Sciatic nerve (tissue), 2 donors: ENCODE data around the gene ARHGAP42. TPM values are rescaled to one million over a fixed set of nuclear protein-coding genes. Genes with fewer than 3 reads are reported as not detected.

Experiments used
- ATAC-seq: fragments of 200-7000 bp; cut with Tn5 transposase; one replicate; pipeline ENCODE4 v1.9.1; 2020; ENCODE audit warnings: mild to moderate bottlenecking, moderate library complexity
- DNase-seq: peaks from one replicate; pipeline ENCODE4 v3.0.0-alpha.2; 2020; ENCODE audit warnings: low spot score
- intact Hi-C: fragments of 100-400 bp; cut with DNase I; formaldehyde crosslinking; loops from one replicate; pipeline ENCODE4 v1.14.2; 2022
- total RNA-seq: library from RNA; stranded (reverse); fragmentation: NEBNext Ultra II Directional; extraction: Animal tissue kit (Norgen Biotek cat#: 25700); gene quantifications from one replicate; pipeline ENCODE4 v1.2.1, GENCODE V29; 2021
- donor health status: DM: no; HTN: no; CAD: no.
- donor health status: DM: no; HTN: no; CAD: no.

The ARHGAP42 gene
- total RNA-seq, 1 donor from 2014 or later, result 120 TPM

GRCh38 chr11:100777736-100778135 lies 90.6 kb downstream of the ARHGAP42 start:
- no peak for DNase-seq
- no peak for ATAC-seq
- intact Hi-C loops, result no loop called here

GRCh38 chr11:100778166-100778785 lies 91.2 kb downstream of the ARHGAP42 start:
- DNase-seq (no peak), ATAC-seq (no peak)
- intact Hi-C loops, result no loop called here

- ATAC-seq (no peak), DNase-seq (no peak)
- intact Hi-C loops, result no loop called here
Observed at GRCh38 chr11:100780470-100780869, 93.4 kb downstream of the ARHGAP42 start.

- no peak for DNase-seq
- ATAC-seq, result peak; percentile 87
- intact Hi-C loops, result no loop called here
Observed at GRCh38 chr11:100785148-100785983, 98.3 kb downstream of the ARHGAP42 start.

- no peak for DNase-seq
- intact Hi-C loops, result no loop called here
- ATAC-seq, result no peak
Observed at GRCh38 chr11:100788561-100789295, 101.6 kb downstream of the ARHGAP42 start.

- intact Hi-C loops, result no loop called here
- ATAC-seq (peak; percentile 47), DNase-seq (no peak)
Observed at GRCh38 chr11:100789500-100789899, 102.4 kb downstream of the ARHGAP42 start.

GRCh38 chr11:100790073-100790472 lies 103.0 kb downstream of the ARHGAP42 start:
- ATAC-seq, result no peak
- no peak for DNase-seq
- intact Hi-C loops, result no loop called here

- ATAC-seq (no peak), DNase-seq (no peak)
- intact Hi-C loops, result no loop called here
Observed at GRCh38 chr11:100791103-100791502, 104.0 kb downstream of the ARHGAP42 start.

- intact Hi-C loops, result no loop called here
- ATAC-seq (peak; percentile 61), DNase-seq (no peak)
Observed at GRCh38 chr11:100791860-100792259, 104.8 kb downstream of the ARHGAP42 start.

GRCh38 chr11:100793525-100793924 lies 106.4 kb downstream of the ARHGAP42 start:
- DNase-seq (no peak), ATAC-seq (no peak)
- intact Hi-C loops, result no loop called here

- ATAC-seq (no peak), DNase-seq (no peak)
- intact Hi-C loops, result no loop called here
Observed at GRCh38 chr11:100794446-100794845, 107.4 kb downstream of the ARHGAP42 start.

- ATAC-seq (no peak), DNase-seq (no peak)
- intact Hi-C loops, result no loop called here
Observed at GRCh38 chr11:100799445-100799844, 112.4 kb downstream of the ARHGAP42 start.

GRCh38 chr11:100800202-100800601 lies 113.1 kb downstream of the ARHGAP42 start:
- DNase-seq (no peak), ATAC-seq (peak; percentile 66)
- intact Hi-C loops, result no loop called here

GRCh38 chr11:100801225-100801999 lies 114.3 kb downstream of the ARHGAP42 start:
- ATAC-seq (no peak), DNase-seq (no peak)
- intact Hi-C loops, result no loop called here

- DNase-seq (no peak), ATAC-seq (no peak)
- intact Hi-C loops, result no loop called here
Observed at GRCh38 chr11:100805506-100806199, 118.6 kb downstream of the ARHGAP42 start.

GRCh38 chr11:100806296-100806695 lies 119.2 kb downstream of the ARHGAP42 start:
- ATAC-seq, result no peak

GRCh38 chr11:100808904-100809491 lies 121.9 kb downstream of the ARHGAP42 start:
- intact Hi-C loops, result no loop called here
- ATAC-seq (peak; percentile 29), DNase-seq (no peak)

More at GRCh38 chr11:100806296-100806695, 119.2 kb downstream of the ARHGAP42 start:
- no peak for DNase-seq
- intact Hi-C loops, result no loop called here

- intact Hi-C loops, result no loop called here
- ATAC-seq (no peak), DNase-seq (no peak)
Observed at GRCh38 chr11:100810146-100810545, 123.1 kb downstream of the ARHGAP42 start.
